Naive B cell (primary cell): ENCODE results near the gene VHLL. TPM values are rescaled to one million over a fixed set of nuclear protein-coding genes. Genes with fewer than 3 reads are reported as not detected.
"Not testable (repeated sequence)": the region's sequence is repeated elsewhere in the genome, so short reads cannot be mapped to it uniquely, and the experiment has no call there.

Source experiments
- ATAC-seq, 2 donors: fragments of 150-1000 bp; cut with Tn5 transposase; 2 replicates each; pipeline ENCODE4 v1.10.0; 2021; ENCODE audit warnings: low read depth in 2 of 2, mild to moderate bottlenecking in 2 of 2, moderate library complexity in 2 of 2
- DNase-seq: peaks from one replicate; pipeline ENCODE4 v3.0.0; 2022
- H3K27ac Mint-ChIP-seq, 6 donors: one replicate each; pipeline ENCODE4 v1.8.0; 2020 to 2022; ENCODE audit warnings: mild to moderate bottlenecking in 6 of 6, mixed read lengths in 6 of 6, moderate library complexity in 5 of 6, inconsistent platforms in 2 of 6
- H3K27me3 Mint-ChIP-seq, 3 donors: one replicate each; pipeline ENCODE4 v1.8.0; 2021 to 2022; ENCODE audit warnings: mixed read lengths in 3 of 3, mild to moderate bottlenecking in 1 of 3
- H3K36me3 Mint-ChIP-seq, 2 donors: one replicate each; pipeline ENCODE4 v1.8.0; 2020 to 2022; ENCODE audit warnings: mixed read lengths in 2 of 2, inconsistent platforms in 1 of 2, mild to moderate bottlenecking in 1 of 2
- H3K4me1 Mint-ChIP-seq, 3 donors: one replicate each; pipeline ENCODE4 v1.8.0; 2020 to 2022; ENCODE audit warnings: mixed read lengths in 3 of 3, inconsistent platforms in 1 of 3, mild to moderate bottlenecking in 1 of 3, moderate library complexity in 1 of 3
- H3K4me3 Mint-ChIP-seq, 8 donors: one replicate each; pipeline ENCODE4 v1.8.0; 2020 to 2022; ENCODE audit warnings: mild to moderate bottlenecking in 8 of 8, mixed read lengths in 8 of 8, moderate library complexity in 8 of 8, inconsistent platforms in 2 of 8
- H3K9me3 Mint-ChIP-seq, 7 donors: one replicate each; pipeline ENCODE4 v1.8.0; 2020 to 2022; ENCODE audit warnings: mixed read lengths in 7 of 7, mild to moderate bottlenecking in 5 of 7, inconsistent platforms in 2 of 7, moderate library complexity in 1 of 7
- polyA plus RNA-seq, 6 donors: library from polyadenylated mRNA; unstranded; fragments of 300-500 nt; fragmentation: Illumina TruSeq; gene quantifications; one replicate each; pipeline ENCODE4 v1.2.3, GENCODE V29; 2021; ENCODE audit warnings: low read depth in 6 of 6

VHLL gene
- not detected for polyA plus RNA-seq

- H3K27ac Mint-ChIP-seq: no peak within 1 kb of the TSS
- DNase-seq (no peak), ATAC-seq (no peak)
- no peaks in the 10 kb centered on the region for H3K9me3 Mint-ChIP-seq
- H3K4me3 Mint-ChIP-seq: no peak within 1 kb of the TSS
- H3K4me1 Mint-ChIP-seq: peaks cover 10 to 19% (median 14%) of the 10 kb centered on the region in 3 donors
- no peaks in the 10 kb centered on the region for H3K36me3 Mint-ChIP-seq
- no peaks in the 10 kb centered on the region for H3K27me3 Mint-ChIP-seq
Observed at GRCh38 chr1:156298852-156299357, at the start of gene VHLL. VHLL (minus strand) TSS chr1:156299307; CDS start chr1:156299189, 118 bp downstream.

- Mint-ChIP-seq H3K36me3 (no peaks in the 10 kb centered on the region), H3K4me3 (no peak overlapping the region), H3K27ac (peak overlapping the region in 2 of 6 donors; percentile 5 to 10), H3K27me3 (peaks cover 19 to 37% (median 22%) of the 10 kb centered on the region in 3 donors), H3K9me3 (no peaks in the 10 kb centered on the region), H3K4me1 (no peaks in the 10 kb centered on the region)
- ATAC-seq (no peak), DNase-seq (no peak)
Observed at GRCh38 chr1:156347331-156347730, 48.2 kb upstream of the VHLL start.

- Mint-ChIP-seq H3K4me3 (no peak overlapping the region), H3K4me1 (no peaks in the 10 kb centered on the region), H3K27me3 (peaks cover 19 to 37% (median 22%) of the 10 kb centered on the region in 3 donors), H3K27ac (no peak overlapping the region), H3K9me3 (no peaks in the 10 kb centered on the region), H3K36me3 (no peaks in the 10 kb centered on the region)
- ATAC-seq: no peak
- no peak for DNase-seq
Observed at GRCh38 chr1:156346636-156347035, 47.5 kb upstream of the VHLL start.

GRCh38 chr1:156346035-156346434 lies 46.9 kb upstream of the VHLL start:
- not testable (repeated sequence) for H3K27ac Mint-ChIP-seq, ATAC-seq, DNase-seq, H3K9me3 Mint-ChIP-seq, H3K4me1 Mint-ChIP-seq, H3K4me3 Mint-ChIP-seq, H3K36me3 Mint-ChIP-seq
- peaks cover 15 to 37% (median 16%) of the 10 kb centered on the region in 3 donors for H3K27me3 Mint-ChIP-seq

- peak overlapping the region in 1 of 8 donors; percentile 73 for H3K4me3 Mint-ChIP-seq
Observed at GRCh38 chr1:156344409-156344808, 45.3 kb upstream of the VHLL start.

GRCh38 chr1:156342166-156342955 lies 43.3 kb upstream of the VHLL start:
- Mint-ChIP-seq H3K4me1 (peaks cover 10 to 15% (median 12%) of the 10 kb centered on the region in 3 donors), H3K27me3 (peaks cover 10 to 26% (median 13%) of the 10 kb centered on the region in 3 donors), H3K9me3 (no peaks in the 10 kb centered on the region), H3K4me3 (peak overlapping the region in 1 of 8 donors; percentile 50), H3K36me3 (no peaks in the 10 kb centered on the region), H3K27ac (no peak overlapping the region)
- ATAC-seq (no peak), DNase-seq (no peak)

More at GRCh38 chr1:156344409-156344808, 45.3 kb upstream of the VHLL start:
- Mint-ChIP-seq H3K4me1 (peaks cover 0 to under 1% (median 0%) of the 10 kb centered on the region in 3 donors), H3K36me3 (no peaks in the 10 kb centered on the region), H3K27ac (no peak overlapping the region), H3K9me3 (no peaks in the 10 kb centered on the region), H3K27me3 (peaks cover 14 to 29% (median 15%) of the 10 kb centered on the region in 3 donors)
- ATAC-seq: no peak
- DNase-seq: no peak

- H3K4me1 Mint-ChIP-seq: peaks cover 29 to 33% (median 31%) of the 10 kb centered on the region in 3 donors
- ATAC-seq: peak; percentile 92
Observed at GRCh38 chr1:156338180-156338976, 39.3 kb upstream of the VHLL start, which contains the start of the genes CCT3 and TSACC. CCT3 (minus strand) TSS chr1:156338292; CDS start chr1:156338184, 108 bp downstream. TSACC (plus strand) TSS chr1:156338526; CDS start chr1:156339758, 1,232 bp downstream.

GRCh38 chr1:156337888-156338179 lies 38.7 kb upstream of the VHLL start:
- DNase-seq: no peak
- H3K4me3 Mint-ChIP-seq: peak overlapping the region; percentile 89 to 99 (median 99)
- H3K27ac Mint-ChIP-seq: peak overlapping the region; percentile 90 to 99 (median 96)
- H3K4me1 Mint-ChIP-seq: peaks cover 29 to 33% (median 31%) of the 10 kb centered on the region in 3 donors
- ATAC-seq: no peak
- no peaks in the 10 kb centered on the region for H3K9me3 Mint-ChIP-seq
- H3K36me3 Mint-ChIP-seq: peaks cover 8 to 9% of the 10 kb centered on the region in 2 donors
- no peaks in the 10 kb centered on the region for H3K27me3 Mint-ChIP-seq

More at GRCh38 chr1:156338180-156338976, 39.3 kb upstream of the VHLL start, which contains the start of the genes CCT3 and TSACC:
- peaks cover 8% of the 10 kb centered on the region in 2 donors for H3K36me3 Mint-ChIP-seq
- peak within 1 kb of the TSS; percentile 89 to 99 (median 99) for H3K4me3 Mint-ChIP-seq
- H3K27me3 Mint-ChIP-seq: no peaks in the 10 kb centered on the region
- DNase-seq: peak; percentile 99
- peak within 1 kb of the TSS; percentile 90 to 99 (median 96) for H3K27ac Mint-ChIP-seq
- H3K9me3 Mint-ChIP-seq: no peaks in the 10 kb centered on the region

- peaks cover 29 to 33% (median 31%) of the 10 kb centered on the region in 3 donors for H3K4me1 Mint-ChIP-seq
Observed at GRCh38 chr1:156337052-156337887, 38.2 kb upstream of the VHLL start.

GRCh38 chr1:156336242-156336641 lies 37.1 kb upstream of the VHLL start:
- ATAC-seq: no peak
- H3K4me1 Mint-ChIP-seq: peaks cover 29 to 33% (median 31%) of the 10 kb centered on the region in 3 donors
- H3K27me3 Mint-ChIP-seq: no peaks in the 10 kb centered on the region
- H3K9me3 Mint-ChIP-seq: no peaks in the 10 kb centered on the region
- DNase-seq: no peak
- peak overlapping the region in 7 of 8 donors; percentile 70 to 99 (median 99) for H3K4me3 Mint-ChIP-seq
- H3K27ac Mint-ChIP-seq: peak overlapping the region in 2 of 6 donors; percentile 56 to 60
- H3K36me3 Mint-ChIP-seq: peaks cover 8 to 9% of the 10 kb centered on the region in 2 donors

More at GRCh38 chr1:156337052-156337887, 38.2 kb upstream of the VHLL start:
- H3K9me3 Mint-ChIP-seq: no peaks in the 10 kb centered on the region
- DNase-seq: no peak
- no peak for ATAC-seq
- H3K36me3 Mint-ChIP-seq: peaks cover 8 to 9% of the 10 kb centered on the region in 2 donors
- H3K27ac Mint-ChIP-seq: peak overlapping the region; percentile 90 to 99 (median 96)
- no peaks in the 10 kb centered on the region for H3K27me3 Mint-ChIP-seq
- H3K4me3 Mint-ChIP-seq: peak overlapping the region; percentile 89 to 99 (median 99)

GRCh38 chr1:156323179-156323578 lies 24.1 kb upstream of the VHLL start:
- H3K27me3 Mint-ChIP-seq, H3K36me3 Mint-ChIP-seq, H3K4me3 Mint-ChIP-seq, H3K4me1 Mint-ChIP-seq, DNase-seq, H3K27ac Mint-ChIP-seq, H3K9me3 Mint-ChIP-seq, ATAC-seq: not testable (repeated sequence)

GRCh38 chr1:156320560-156320959 lies 21.5 kb upstream of the VHLL start:
- DNase-seq (no peak), ATAC-seq (no peak)
- H3K27ac Mint-ChIP-seq: no peak overlapping the region
- H3K4me3 Mint-ChIP-seq: no peak overlapping the region
- peaks cover 10 to 12% of the 10 kb centered on the region in 2 donors for H3K36me3 Mint-ChIP-seq
- no peaks in the 10 kb centered on the region for H3K9me3 Mint-ChIP-seq
- H3K27me3 Mint-ChIP-seq: no peaks in the 10 kb centered on the region
- H3K4me1 Mint-ChIP-seq: no peaks in the 10 kb centered on the region
